ENCODE measurements around the gene RASGRF1.

DNA sequence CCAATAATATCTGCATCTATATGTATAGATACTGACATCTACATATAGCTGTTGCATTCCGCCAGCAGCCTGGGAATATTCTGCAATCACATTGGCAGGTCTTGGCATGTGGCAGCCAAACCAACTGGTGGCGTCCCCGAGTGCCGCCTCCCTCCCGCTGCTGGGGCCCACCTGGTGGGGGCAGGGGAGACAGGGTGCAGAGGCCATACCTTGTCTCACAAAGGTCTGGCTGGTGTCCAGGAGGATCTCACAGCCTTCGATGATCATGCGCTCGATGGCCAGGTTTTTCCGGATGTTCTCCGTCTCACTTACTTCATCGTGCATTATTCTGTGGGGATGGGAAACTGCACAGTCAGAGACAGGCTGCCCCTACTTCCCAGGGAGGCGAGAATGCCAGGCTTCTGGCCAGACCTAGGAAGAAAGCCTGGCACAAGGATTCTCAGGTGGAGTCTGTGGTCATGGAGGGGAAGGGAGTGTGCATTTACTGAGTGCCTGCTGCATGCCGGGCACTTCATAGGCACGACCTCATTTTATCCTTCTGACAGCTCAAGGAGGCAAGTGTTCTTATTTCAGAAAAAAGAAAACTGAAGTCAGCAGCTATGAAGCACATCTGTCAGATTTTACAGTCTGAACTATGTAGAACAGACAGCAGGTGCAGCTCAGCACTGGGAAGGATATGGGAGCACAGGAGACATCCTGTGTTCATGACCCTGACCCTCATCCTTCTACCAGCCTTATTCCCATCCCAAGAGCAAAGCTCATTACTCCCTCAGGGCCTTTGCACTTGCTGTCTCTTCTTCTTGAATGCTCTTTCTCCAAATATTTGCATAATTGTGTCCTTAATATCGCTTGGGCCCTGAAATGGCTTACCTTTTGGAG is 62.8 kb downstream of the RASGRF1 start:
- TF ChIP-seq, protein P1, sequence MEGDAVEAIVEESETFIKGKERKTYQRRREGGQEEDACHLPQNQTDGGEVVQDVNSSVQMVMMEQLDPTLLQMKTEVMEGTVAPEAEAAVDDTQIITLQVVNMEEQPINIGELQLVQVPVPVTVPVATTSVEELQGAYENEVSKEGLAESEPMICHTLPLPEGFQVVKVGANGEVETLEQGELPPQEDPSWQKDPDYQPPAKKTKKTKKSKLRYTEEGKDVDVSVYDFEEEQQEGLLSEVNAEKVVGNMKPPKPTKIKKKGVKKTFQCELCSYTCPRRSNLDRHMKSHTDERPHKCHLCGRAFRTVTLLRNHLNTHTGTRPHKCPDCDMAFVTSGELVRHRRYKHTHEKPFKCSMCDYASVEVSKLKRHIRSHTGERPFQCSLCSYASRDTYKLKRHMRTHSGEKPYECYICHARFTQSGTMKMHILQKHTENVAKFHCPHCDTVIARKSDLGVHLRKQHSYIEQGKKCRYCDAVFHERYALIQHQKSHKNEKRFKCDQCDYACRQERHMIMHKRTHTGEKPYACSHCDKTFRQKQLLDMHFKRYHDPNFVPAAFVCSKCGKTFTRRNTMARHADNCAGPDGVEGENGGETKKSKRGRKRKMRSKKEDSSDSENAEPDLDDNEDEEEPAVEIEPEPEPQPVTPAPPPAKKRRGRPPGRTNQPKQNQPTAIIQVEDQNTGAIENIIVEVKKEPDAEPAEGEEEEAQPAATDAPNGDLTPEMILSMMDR (IDR thresholded peaks at IDR 0.05 in 8 of 11, conservative IDR thresholded peaks at IDR 0.05 in 3 of 11) = no peak
- no peak for TF ChIP-seq POLR2AphosphoS5 (IDR thresholded peaks at IDR 0.05)
- TF ChIP-seq POLR2A (IDR thresholded peaks at IDR 0.05) = no peak

All from spleen (tissue), 7 donors.